Astrocyte (in vitro differentiated cells and primary cell): ENCODE results near the gene SEH1L.

Experiments
- CTCF ChIP-seq: IDR thresholded peaks from 2 replicates; pipeline ENCODE4 v1.5.1; 2011; ENCODE audit warnings: low read depth, mild to moderate bottlenecking, inconsistent platforms, low read length, moderate library complexity; ENCODE audit not compliant: insufficient read depth
- EZH2 ChIP-seq: IDR thresholded peaks from 2 replicates; pipeline ENCODE4 v1.6.1; 2012; ENCODE audit warnings: mild to moderate bottlenecking, low read length, inconsistent platforms; ENCODE audit not compliant: insufficient read depth

GRCh38 chr18:13014232-13014631, 66.4 kb downstream of the SEH1L start:
- no peak for TF ChIP-seq CTCF
- TF ChIP-seq EZH2: no peak
